ENCODE measurements around the gene ZNF598. TPM values are rescaled to one million over a fixed set of nuclear protein-coding genes. Genes with fewer than 3 reads are reported as not detected.

ZNF598 gene
- total and polyA plus RNA-seq, 2 of the 13 experiments (the other 11 are each of a cell fraction or from before 2014, with no cell fraction given) = 13.5 to 14.2 TPM

GRCh38 chr16:1964506-1965395 is 44.9 kb downstream of the ZNF598 start, which contains the start of gene RPS2 (continued):
- TF ChIP-seq MXD1 (CRISPR knock-in tag; IDR thresholded peaks at IDR 0.05) (peak; percentile 60; the same call in 1 of the 2 replicates), LCORL (IDR thresholded peaks at IDR 0.05) (no peak), LCORL (CRISPR knock-in tag; IDR thresholded peaks at IDR 0.05) (0 out of 2 replicates have a peak, but pooled peaks have one; percentile 26), TFDP1 (CRISPR knock-in tag; IDR thresholded peaks at IDR 0.05; ENCODE audit: borderline replicate concordance) (peak; percentile 70; the same call in 1 of the 2 replicates), ZNF777 (CRISPR knock-in tag; IDR thresholded peaks at IDR 0.05) (peak; percentile 16), RBM39 (IDR thresholded peaks at IDR 0.05; ENCODE audit: low read depth, low read length, poor library complexity, severe bottlenecking) (peak; percentile 100), NFYC (CRISPR knock-in tag; IDR thresholded peaks at IDR 0.05) (peak; percentile 93), ZNF20 (CRISPR knock-in tag; IDR thresholded peaks at IDR 0.05) (0 out of 2 replicates have a peak, but pooled peaks have one; percentile 31), REPIN1 (CRISPR knock-in tag; IDR thresholded peaks at IDR 0.05; ENCODE audit: borderline replicate concordance, low read depth) (0 out of 2 replicates have a peak, but pooled peaks have one; percentile 28), JUN (CRISPR knock-in tag; IDR thresholded peaks at IDR 0.05) (no peak), CENPBD1 (CRISPR knock-in tag; IDR thresholded peaks at IDR 0.05; ENCODE audit: borderline replicate concordance, low read depth) (peak; percentile 79; the same call in 1 of the 2 replicates), ZNF891 (CRISPR knock-in tag; IDR thresholded peaks at IDR 0.05) (peak; percentile 82), NFIC (IDR thresholded peaks at IDR 0.05; ENCODE audit: low read length) (peak; percentile 68), ZNF766 (CRISPR knock-in tag; IDR thresholded peaks at IDR 0.05; ENCODE audit: borderline replicate concordance) (peak; percentile 53; the same call in 1 of the 2 replicates), USF2 (IDR thresholded peaks at IDR 0.05; ENCODE audit: low read depth, low read length) (no peak), USF2 (CRISPR knock-in tag; IDR thresholded peaks at IDR 0.05; ENCODE audit: borderline replicate concordance) (0 out of 2 replicates have a peak, but pooled peaks have one; percentile 32), ZZZ3 (CRISPR knock-in tag; IDR thresholded peaks at IDR 0.05; ENCODE audit: borderline replicate concordance) (peak; percentile 90; the same call in 1 of the 2 replicates), ZNF768 (CRISPR knock-in tag; IDR thresholded peaks at IDR 0.05) (peak; percentile 52), ZFP82 (CRISPR knock-in tag; IDR thresholded peaks at IDR 0.05; ENCODE audit: borderline replicate concordance) (0 out of 2 replicates have a peak, but pooled peaks have one; percentile 28), HINFP (CRISPR knock-in tag; IDR thresholded peaks at IDR 0.05; ENCODE audit: low read depth) (peak; percentile 37; the same call in 1 of the 2 replicates), POLR2AphosphoS5 (IDR thresholded peaks at IDR 0.05; ENCODE audit: low read depth, low read length) (peak; percentile 100)

Measured in HepG2 (cell line).